Occipital lobe (tissue), 2 donors: ENCODE data around the gene C5. TPM values are rescaled to one million over a fixed set of nuclear protein-coding genes. Genes with fewer than 3 reads are reported as not detected.

Experiments used
- DNase-seq: peaks from one replicate; lab custom pipeline; 2025; lab: John Stamatoyannopoulos, UW
- total RNA-seq: library from RNA; depleted of rRNA; stranded (reverse); fragments of >200 nt; gene quantifications from one replicate; pipeline ENCODE4 v1.2.3, GENCODE V29; 2014

Gene C5
- total RNA-seq, 1 donor from 2014 or later = 8.0 TPM

DNA sequence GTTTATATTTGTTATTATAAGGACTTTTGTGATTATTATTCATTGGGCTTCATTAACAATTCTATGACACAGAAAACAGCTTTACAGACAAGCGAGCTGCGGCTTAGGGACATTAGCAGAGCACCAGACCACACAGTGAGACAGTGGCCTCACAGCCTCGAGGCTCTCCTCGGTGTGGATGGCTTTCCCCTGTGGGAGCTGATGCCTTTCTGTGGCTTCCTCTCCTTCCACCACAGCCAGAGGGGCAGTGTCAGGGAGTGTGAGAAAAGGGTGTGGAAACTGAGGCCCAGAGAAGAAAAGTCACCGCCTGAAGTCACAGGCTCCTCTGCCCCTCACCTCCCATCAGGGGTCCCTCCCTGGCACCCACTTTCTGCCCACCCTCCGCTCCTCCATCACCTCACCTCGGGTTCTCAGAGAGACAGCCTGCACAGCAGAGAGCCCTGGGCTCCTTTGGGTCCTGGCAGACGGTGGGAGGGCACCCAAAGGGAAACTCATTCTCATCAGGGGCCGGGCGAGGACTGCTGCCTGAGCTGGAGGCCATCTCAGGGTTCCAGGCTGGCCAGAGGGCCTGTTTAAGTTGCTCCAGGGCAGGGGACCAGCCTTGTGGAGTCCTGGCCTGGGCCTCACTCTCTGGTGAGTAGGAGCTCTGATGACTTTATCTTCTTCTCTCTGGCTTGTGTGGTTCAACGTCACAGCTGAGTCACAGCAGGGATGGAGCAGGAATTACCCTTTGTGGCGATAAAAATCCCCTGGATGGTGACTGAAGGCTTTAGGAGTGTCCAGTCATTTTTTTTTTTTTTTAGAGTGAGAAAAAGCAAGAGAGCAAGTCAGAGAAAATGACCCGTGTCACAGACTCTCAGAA is 124.3 kb downstream of the C5 start:
- no peak for DNase-seq

DNA sequence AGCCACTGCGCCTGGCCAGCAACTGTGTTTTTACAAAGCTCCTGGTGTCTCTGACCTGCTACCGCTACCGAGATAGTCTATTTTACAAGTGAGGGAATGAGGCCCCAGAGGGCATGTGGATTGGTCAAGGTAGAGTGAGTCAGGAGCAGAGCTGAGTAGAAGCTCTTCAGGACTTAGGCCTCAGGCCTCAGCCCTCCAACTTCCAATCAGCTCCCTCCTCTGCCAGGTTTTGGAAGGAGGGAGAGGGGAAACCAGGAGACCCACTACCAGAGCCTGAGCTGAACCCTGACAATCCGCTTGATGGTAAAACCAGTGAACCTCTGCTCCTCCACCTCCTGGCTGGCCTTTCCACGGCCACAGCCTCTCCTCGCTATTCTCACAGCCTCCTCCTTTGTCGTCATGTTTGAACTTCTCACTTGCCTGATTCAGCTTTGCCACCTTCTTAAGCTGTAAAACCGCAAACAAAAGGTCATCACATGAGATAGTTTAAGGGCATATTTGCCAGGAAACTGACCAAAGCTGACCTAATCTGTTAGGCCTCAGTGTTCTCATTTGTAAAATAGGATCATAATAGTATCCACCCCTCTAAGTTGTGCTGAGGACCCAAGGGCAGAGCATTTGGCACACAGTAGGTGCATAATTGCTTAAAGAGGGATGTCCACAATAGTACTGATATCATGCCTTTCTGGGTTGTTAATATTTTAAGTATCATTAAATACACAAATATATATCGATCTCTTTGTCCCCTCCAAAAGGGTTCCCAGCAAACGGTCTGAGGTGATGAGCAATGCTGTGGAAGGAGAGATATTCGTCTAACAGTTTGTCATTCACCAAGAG is 125.2 kb downstream of the C5 start:
- DNase-seq = no peak

DNA sequence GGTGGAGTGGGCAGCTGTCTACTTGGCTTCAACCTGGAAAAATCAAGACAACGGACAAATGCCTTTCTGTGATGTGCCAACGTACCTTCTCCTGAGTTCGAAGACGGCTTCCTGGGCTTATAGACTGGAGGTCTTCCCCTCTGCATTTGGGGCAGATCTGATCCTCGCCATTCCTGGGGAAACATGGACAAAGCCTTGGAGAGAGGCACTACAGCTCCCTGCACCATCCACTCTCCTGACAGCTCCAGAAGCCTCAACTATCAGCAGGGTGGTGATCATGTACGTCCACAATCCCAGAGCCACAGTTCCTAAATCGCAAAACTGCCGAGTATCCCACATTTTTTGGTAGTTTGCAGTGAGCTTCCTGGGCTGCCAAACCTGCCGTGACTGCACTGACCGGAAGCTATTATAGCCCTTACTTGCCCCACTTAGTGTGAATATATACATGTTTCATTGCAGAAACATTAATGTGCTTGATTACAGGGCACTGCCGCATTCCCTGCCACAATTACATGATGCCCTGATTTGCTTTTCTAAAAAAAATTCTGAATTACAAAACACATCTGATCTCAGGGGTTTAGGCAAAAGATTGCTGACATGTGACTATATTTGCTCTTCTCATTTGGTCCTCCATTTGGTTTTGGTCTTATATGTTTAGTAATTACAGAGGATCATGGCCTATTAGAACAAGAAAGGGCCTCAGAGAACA is 126.3 kb downstream of the C5 start:
- DNase-seq = no peak

DNA sequence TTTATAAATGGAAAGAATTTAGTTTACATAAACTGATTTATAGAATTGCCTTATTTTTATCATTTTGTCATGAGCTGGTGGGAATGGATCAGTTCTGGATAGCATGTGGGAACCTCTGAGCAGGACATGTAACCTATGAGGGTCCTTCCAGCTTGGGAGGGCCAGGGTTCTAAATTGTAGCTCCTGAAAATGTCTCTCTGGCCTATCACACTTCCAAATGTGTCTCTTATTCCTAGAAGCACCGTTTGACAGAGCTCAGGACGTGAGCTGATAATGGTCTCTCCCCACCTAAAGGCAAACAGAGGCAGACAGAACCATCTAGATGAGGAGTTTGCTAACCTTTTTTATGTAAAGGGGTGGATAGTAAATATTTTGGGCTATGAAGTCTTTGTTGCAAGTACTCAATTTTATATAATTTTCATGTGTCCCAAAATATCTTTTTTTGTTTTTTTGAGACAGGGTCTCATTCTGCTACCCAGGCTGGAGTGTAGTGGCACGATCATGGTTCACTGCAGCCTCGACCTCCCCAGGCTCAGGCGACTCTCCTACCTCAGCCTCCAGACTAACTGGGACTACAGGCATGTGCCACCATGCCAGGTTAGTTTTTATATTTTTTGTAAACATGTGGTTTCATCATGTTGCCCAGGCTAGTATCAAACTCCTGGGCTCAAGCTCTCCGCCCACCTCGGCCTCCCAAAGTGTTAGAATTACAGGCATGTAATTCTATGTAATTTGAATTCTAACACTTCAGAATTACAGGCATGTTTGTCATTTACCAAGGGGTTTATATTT is 127.5 kb downstream of the C5 start:
- no peak for DNase-seq

DNA sequence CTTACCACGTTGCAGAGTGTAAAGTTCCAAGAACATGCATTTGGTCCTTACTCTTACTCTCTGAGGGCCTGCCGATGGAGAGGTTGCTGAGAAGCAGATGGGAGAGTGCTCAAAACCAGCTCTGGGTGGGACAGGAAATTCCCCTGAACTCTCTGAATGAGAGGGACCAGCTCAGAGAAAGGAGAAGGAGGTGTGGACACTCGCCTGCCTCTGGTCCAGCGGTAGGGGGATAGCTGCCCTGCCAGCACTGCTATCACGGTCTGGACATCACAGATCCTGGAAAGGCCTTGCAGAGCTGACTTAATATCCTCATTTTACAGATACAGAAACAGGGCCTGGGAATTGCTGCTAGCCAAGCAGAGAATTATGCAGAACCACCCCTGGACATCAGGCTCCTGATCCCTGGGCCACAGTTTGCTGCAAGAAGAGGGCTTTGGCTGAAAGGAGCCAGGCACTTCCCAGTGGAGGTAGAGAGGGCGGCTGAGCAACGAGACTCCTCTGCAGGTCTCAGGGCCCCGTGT is 128.4 kb downstream of the C5 start:
- no peak for DNase-seq

DNA sequence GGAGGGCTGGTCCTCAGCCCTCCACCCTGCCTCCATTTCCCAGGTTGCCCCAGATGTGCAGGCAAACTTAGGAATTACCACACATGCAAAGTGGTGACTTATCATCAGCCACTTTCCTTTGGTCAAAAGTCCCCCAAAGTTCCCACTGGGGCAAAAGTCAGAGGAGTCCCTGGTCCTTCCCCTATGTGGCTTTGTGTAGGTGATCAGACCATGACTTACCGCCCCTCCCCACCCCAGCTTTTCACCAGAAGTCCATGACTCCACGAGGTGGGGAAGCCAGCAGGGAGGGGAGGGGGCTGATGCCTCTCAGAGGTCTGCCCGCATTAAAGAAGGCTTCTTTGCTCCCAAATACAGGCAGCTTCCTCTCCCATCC is 129.3 kb downstream of the C5 start:
- DNase-seq = no peak

DNA sequence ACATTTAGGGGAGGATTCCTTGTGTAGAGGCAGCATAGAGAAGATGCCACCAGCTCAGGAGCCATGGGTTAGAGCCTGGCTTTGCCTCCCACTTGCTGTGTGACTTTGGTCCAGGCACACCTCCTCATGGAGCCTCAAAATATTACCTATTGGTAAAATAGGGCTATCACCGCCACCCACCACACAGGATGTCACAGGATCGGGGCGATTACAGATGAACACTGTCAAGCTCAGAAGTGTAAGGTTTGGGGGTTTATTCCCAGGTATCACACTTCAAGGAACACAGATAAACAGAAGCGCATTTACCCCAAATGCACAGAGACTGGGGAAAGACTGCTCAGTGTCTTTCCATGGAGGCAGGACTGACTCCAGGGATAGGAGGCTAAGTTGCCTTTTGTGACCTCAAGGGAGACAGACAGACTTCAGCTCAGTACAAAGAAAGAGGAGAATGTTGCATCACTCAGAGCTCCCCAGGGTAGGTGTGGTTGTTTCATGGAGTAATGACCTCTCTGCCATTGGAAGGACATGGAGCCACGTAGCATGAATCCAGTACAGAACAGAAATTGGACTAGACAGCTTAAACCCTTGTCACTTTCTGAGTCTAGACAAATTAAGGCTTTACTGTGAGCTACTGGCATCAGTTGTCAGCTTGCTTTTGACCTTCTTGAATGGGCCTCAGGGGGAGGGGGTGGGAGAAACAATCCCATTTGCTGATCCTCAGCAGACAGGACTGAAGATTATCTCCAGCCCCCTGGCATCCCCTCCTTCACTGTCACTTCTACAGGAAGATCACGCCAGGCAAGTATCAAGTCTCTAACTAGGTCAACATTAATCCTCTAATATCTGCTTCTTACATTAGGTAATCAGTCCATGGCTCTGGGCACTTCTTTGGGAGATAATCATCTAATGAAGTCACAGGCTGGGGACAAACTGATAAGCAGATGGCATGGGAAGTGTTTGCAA is 130.0 kb downstream of the C5 start:
- no peak for DNase-seq

DNA sequence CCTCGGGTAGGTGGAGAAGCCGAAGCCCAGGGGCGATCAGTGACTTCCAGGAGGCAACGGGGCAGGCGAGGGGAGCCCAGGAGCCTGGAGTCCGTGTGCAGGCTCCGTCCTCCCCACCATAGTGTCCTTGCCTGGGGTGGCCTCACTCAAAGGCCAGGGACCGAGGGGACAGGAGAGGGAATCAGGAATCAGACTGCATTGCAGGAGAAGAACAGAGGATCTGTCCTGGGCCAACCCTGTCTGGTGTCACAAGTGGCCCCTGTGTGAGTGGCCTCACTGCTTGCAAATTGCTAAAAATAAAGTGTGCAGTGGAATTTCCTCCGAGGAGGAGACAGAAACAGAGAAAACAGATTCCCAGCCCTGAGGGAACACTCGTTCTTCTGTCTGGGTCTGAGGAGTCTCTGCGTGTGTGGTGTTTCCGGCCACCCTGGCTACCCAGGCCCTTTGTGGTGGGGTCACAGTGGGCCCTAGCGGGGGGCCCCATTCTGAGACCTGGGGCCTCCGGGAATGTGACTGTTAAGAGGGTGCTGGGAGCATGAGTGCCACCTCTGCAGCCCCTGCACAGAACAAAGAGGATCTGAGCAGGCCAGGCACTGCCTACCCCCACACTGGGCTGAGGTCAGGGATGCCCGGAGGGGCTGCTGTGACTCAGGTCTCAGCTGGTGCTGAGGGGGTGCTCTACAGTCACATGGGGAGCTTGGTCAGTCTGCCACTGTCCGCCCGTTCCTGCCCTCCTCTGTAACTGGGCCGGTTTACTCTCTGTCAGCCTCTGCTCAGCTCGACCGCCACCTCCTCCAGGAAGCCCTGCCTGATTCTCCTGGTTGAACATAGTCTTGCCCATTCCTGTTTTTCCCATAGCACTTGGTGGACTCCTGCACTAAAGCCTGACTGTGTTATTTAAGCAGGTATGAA is 130.9 kb downstream of the C5 start:
- no peak for DNase-seq

DNA sequence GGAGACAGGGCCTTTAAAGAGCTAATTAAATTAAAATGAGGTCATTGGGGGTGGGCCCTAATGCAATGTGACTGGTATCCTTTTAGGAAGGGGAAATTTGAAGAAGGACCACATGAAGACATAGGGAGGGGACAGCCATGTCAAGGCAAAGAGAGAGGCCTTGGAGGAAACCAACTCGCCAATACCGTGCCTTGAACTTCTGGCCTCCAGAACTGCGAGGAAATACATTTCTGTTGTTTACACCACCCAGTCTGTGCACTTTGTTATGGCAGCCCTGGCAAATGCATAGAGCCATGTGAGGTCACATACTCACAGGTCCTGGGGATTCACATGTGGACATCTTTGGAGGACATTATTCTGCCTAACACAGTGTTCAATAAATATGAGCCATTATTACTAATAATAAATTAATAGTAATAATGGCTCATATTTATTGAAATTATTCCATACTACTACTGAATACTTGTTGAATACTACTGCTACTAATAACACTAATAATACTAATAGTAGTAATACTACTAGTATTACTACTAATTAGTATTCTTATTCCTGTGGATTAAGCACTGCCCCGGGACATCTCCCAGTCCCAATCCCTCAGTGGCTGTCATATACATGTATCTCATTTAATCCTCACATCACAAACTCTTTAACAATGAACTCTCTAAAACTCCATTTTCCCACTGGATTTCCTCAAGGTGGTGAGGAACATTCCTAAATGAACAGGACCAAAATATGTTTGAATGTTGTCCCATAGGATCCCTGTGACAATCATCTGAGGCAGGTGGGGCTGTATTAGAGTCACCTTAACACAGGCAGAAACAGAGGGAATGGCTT is 131.9 kb downstream of the C5 start:
- no peak for DNase-seq

DNA sequence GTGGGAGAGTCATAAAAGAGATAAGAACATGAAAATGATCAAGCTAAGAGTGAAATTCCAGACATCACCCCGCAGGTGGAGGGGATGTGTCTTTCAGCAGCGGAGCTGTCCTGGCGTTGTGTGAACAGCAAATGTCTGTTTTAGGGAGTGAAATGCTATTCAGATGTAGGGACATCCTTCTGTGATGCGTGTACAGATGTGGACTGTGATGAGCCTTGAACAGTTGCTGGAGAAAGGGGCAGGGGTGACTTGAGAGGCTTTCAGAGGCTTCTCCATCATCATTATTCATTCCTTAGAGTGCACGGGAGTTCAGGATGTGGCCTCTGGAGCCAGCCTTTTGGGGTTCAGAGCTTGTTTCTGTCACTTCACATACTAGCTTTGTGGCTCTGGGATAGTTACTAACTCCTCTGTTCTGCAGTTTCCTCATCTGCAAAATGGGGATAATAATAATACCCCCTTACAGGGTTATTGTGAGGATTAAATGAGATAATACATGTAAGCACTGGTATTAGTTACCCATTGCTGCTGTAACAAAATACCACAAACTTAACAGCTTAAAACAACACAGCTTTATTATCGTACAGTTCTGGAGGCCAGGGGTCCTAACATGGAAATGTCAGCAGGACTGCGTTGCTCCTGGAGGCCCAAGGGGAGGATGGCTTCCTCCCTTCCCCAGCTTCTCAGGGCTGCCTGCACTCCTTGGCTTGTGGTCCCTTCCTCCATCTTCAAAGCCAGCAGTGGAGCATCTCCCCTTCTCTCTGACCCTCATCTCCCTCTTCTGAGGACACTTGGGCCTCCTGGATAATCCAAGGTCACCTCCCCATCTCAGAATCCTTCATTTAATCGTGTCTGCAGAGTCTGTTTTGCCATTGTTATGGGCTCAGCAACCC is 132.8 kb downstream of the C5 start:
- no peak for DNase-seq

DNA sequence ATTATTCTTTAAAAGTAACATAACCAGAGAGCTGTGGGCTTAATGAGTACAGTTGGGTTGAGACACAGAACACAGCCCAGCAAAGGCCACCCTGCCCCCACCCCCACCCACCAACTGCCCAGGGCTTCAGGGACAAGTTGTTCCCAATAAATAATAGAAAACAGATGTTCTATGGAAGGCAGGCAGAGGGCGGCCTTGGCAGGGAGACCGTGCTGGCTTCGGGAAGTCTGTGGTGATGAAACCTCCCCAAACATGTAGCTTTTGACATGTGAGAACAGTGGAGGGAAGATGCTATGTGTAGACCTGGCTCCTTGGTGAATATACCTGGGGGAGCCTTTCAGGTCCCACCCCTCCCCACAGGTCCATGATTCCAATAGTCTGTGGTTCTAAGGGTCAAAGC is 133.5 kb downstream of the C5 start:
- DNase-seq = no peak

DNA sequence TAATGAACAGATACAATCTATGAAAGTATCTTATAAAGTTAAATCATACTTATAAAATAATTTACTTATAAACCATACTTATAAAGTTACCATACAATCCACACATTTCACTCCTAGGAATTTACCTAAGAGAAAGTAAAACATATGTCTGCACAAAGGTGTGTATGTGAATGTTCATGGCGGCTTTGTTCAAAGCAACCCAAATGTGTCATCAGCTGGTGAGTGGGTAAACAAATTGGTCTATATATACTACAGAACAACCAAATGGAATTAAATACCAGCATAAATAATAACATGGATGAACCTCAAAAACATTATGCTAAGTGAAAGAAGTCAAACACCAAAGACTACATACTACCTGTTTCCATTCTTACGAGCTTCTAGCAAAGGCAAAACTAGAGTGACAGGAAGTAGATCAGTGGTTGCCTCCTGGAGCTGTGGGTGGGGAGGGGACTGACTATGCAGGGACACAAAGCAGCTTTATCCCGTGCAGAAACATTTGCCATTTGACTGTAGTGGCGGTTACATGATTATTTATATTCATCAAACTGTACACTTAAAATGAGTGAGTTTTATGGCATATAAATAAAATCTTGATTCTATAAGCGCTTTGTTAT is 134.1 kb downstream of the C5 start:
- DNase-seq = no peak

DNA sequence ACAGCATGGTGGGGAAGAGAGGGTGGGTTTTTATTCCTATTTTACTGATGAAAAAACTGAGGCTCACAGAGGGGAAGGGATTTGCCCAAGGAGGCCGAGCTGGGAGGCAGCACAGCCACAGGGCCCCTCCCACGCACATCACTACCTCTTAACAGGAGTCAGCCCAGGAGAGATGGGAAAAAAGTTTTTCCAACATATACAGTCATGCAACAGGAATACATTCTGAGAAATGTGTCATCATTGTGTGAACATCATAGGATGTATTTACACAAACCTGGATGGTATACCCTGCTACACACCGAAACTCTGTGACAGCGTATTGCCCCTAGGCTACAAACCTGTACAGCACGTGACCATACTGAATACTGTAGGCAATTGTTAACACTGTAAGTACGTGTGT is 135.1 kb downstream of the C5 start:
- no peak for DNase-seq

DNA sequence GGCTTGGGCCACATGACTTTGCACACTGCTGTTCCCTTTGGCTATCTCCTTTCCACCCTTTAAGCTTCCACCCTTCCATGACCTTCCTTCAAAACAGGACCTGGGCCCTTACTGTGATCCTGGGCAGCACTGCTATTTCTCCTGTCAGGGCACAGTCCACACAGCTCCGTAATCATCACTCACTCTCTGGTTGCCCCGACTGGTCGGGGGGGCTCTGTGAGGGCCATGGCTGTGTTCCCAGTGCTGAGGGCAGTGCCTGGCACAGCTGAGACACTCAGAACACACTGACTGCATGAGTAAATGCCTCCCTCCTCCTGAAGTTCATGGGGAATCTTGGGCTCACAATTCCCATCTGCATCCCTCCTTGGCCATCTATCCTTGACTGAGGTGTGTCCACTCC is 135.7 kb downstream of the C5 start:
- DNase-seq = peak; percentile 75

DNA sequence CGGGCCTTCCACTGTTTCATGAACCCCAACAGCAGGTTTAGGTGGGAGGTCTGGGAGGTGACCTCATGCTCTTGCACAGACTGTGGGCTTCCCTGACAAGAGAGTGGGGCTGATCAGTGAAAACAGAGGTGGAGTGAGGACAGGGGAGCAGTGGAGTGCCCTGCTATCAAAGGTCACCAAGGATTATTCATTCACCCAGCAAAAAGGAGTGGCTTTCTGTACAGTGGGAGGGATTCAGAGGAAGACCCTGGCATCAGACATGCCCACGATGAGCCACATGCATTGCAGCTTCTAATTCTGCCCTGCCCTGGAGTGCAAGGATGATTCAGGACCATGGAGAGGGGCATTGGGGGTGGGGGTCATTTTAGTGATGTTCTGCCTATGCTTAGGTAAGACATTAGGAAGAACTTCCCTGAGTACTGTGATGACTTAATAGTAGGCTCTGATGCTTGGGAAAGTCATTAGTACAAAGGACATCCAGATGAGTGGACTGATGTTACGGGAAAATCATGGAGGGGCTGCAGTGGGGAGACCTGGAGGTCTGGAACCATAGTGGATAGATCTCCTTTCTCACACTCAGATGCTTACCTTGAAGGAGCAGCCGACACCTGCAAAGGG is 136.3 kb downstream of the C5 start:
- no peak for DNase-seq
